A549 treated with DMSO at 1 μM for 4 hours (cell line): ENCODE measurements around the gene MFAP1. TPM values are rescaled to one million over a fixed set of nuclear protein-coding genes. Genes with fewer than 3 reads are reported as not detected.

Experiments used
- total RNA-seq: library from RNA; stranded (reverse); fragments of 200-300 nt; extraction: Qiagen RNA extraction; gene quantifications from 5 replicates; pipeline ENCODE4 v1.2.3, GENCODE V29; 2022; ENCODE audit warnings: low read depth

MFAP1 gene, protein sequence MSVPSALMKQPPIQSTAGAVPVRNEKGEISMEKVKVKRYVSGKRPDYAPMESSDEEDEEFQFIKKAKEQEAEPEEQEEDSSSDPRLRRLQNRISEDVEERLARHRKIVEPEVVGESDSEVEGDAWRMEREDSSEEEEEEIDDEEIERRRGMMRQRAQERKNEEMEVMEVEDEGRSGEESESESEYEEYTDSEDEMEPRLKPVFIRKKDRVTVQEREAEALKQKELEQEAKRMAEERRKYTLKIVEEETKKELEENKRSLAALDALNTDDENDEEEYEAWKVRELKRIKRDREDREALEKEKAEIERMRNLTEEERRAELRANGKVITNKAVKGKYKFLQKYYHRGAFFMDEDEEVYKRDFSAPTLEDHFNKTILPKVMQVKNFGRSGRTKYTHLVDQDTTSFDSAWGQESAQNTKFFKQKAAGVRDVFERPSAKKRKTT
- 25.7 to 28.2 TPM (median 27.4 TPM) in 5 replicates for total RNA-seq

DNA sequence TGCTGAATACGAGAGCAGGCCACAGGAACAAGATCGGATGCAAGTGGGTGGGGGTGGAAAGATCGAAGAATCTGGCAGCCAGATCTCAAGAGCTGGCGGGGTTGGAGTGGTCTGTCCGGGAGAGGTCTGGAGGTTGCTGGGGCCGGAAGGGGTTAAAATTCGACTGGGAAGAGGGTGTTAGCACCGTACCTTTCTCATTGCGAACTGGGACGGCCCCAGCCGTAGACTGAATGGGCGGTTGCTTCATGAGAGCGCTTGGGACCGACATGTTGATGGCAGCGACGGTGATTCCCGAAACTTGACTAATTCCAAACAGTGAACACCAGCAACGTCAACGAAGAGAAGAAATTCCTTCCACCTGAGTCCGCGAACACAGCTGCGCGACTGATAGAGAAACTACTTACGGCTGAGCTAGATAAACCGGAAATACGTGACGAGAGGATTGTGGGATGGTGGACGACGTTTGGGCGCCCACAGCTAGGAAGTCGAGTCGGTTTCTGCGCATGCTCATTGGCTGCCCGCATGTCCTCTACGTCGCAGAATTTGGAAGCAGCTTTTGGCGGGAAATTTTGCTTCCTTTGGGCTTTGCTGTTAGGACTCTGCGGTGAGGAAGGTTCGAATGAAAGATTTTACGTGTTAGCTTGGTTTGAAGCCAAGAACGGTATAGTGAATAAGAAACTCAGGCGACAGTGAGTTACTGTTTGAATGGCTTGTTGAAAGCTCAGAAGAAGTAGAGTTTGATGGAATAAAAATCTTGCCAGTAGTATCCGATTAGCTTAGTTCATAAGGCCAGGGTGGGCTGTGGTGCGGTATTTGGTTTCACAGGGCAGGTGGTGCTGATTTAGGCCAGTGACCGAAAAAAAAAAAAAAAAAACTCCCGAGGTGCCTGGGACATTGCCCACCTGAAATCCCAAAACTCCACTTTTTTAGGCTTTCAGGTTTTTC, at the start of gene MFAP1:
Gene MFAP1, minus strand, starts transcription at position 389 of the 945 bp plus-strand sequence. Its CDS starts 121 bp downstream, at position 268.

DNA sequence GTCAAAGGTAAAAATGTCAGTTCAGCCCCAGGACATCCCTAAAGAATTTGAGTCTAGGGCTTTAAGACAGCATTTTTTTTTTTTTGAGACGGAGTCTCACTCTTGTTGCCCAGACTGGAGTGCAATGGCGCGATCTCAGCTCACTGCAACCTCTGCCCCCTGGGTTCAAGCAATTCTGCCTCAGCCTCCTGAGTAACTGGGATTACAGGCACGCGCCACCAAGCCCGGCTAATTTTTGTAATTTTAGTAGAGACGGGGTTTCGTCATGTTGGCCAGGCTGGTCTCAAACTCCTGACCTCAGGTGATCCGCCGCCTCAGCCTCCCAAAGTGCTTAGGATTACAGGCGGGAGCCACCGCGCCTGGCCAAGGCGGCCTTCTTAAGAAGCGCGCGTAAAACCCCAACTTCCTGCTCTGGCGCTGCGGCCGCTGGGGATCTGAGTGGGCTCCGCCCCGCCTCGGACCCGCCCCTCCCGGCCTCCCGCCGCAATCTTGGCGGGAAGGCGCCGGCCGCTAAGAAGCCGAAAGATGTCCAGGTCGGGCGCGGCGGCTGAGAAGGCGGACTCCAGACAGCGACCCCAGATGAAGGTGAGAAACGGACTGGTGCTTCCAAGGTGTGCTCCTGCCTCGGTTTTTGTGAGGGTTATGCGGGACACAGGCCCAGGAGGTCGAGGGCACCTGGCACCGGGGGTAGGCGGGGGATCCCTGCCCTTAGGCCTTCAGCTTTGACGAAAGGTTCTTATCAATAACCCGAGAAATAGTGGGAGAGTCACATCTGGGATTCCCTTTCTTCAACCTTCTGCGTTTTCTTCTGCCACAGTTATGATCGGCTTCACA, 2.2 kb upstream of the MFAP1 start, which contains the start of gene WDR76:
Gene WDR76, plus strand, starts transcription at position 495 of the 834 bp plus-strand sequence. Its CDS starts 31 bp downstream, at position 526.

DNA sequence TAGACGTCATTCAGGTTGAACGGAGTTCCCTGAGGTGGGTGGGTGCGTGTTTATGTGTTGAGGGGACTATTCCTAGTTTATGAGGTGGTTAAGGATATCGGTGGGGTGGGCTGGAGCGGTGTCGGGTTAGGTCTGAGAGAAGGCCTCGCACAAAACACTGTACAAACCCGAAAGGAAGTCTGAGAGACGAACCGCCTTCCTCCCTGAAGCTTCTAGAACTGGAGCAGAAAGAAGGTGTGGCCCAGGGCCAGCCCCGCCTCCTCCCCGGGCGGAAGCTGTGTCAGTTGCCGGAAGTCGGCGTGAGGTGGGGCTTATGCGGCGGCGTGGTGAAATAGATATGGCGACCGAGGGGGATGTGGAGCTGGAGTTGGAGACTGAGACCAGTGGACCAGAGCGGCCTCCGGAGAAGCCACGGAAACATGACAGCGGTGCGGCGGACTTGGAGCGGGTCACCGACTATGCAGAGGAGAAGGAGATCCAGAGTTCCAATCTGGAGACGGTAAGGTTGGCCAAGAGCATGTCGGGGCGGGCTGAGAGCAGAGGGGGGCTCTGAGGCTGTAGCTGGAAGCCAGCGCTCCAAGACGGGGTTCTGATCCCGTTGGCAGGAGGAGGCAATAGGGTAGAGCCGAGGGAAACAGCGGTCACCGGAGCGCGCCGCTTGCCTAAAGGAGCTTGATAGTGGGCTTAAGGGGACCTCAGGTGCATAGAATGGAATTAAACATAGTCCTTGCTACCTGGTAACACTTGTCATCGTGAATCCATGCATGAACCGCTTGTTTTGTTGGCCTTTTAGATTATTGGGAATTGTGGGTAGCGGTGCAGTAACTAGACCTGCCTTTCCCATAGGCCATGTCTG, 24.0 kb downstream of the MFAP1 start, which contains the start of gene HYPK:
Gene HYPK, plus strand, starts transcription at position 314 of the 856 bp plus-strand sequence. Its CDS starts 24 bp downstream, at position 338.

DNA sequence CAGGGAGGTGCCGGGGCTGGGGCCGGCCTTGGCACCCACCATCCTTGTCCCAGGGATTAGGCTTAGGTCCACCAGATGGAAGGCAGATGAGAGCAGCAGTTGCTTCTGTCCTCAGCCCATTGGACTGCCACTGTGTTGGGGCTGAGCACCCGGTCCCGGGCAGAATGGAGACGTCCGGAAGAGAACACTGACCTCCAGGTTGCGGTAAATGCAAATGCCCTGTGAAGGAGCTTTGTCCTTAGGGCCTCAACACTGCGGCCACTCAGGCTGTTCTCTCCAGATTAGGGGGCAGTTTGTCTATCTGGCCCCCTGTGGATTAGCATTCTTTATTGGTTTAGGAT, 24.6 kb downstream of the MFAP1 start, which contains the start of gene SERINC4:
Gene SERINC4, minus strand, starts transcription at position 276 of the 341 bp plus-strand sequence. Its CDS starts 234 bp downstream, at position 42.

DNA sequence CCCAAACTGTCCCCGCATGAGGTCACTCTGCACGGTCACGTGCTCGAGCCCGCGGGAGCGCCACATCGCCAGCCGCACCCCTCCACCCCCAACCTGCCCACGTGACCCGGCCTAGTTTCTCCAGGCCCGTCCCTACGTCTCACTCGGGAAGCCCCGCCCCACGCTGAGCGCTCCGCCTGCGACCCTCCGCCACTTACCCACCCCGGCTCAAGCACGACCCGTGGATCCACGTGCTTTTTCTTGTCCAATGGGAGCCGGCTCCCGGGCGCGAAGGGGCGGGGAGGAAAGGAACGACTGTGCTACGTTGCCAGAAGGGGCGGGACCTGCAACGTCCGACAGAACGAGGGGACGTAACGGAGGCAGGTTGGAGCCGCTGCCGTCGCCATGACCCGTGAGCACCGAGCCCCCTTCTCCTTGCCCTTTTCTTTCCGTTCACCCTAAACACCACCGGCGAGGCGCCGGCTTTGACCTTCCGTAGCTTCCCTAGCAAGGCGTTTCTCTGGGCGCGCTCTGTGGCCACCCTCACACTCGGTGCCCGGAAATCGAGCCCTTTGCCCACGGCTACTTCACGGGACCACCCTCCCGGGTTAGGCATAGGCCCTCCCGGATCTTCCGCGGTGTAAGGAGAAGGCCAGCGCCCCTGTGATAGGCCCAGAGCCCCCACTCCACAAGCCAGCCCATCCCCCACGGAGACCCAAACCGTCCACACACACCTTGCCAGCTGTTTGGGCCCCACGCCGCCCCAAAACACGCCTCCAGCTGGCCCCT, 32.3 kb downstream of the MFAP1 start, which contains the start of gene SERF2:
Gene SERF2, plus strand, starts transcription at position 328 of the 768 bp plus-strand sequence. Its CDS starts 57 bp downstream, at position 385.

DNA sequence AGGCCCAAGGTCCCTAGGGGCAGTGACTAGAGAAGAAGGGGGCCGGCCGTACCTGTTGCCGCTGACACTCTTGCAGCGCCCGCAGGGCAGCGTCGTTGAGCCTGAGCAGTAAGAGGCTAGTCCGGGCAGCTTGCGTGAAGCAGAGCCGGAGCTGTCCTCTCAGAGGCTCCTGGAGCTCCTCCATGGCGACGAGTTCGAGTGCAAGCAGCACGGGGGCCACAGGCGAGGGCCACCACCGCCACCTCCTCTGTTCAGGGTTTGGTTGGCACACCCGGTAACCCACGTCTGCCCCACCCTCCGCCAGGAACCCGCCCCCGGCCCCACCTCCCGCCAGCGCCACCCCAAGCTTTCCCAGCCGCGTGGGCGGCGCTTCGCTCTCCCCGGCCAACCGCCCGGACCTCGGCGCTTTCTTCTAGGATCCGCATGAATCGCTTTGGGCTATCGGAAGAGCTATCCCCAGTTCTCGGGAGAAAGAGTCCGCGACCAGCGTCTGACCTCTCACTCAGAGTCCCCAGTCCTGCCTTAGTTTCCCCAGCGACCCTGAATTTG, 47.7 kb downstream of the MFAP1 start, which contains the start of gene ELL3:
Gene ELL3, minus strand, starts transcription at position 249 of the 549 bp plus-strand sequence. Its CDS starts 65 bp downstream, at position 184.

Other genes with a start within 250 kb of the MFAP1 start
- gene PPIP5K1, start 234.5 kb downstream of the MFAP1 start, total RNA-seq, result 5.3 to 8.8 TPM (median 7.2 TPM) in 5 replicates
- gene CKMT1B, start 230.7 kb downstream of the MFAP1 start, total RNA-seq, result 2.5 to 4.8 TPM (median 4.2 TPM) in 5 replicates
- 0.02 to 0.23 TPM (median 0.09 TPM) in 5 replicates for gene STRC, start 205.9 kb downstream of the MFAP1 start, total RNA-seq
- gene CATSPER2, start 175.8 kb downstream of the MFAP1 start, total RNA-seq, result 0.36 to 1.9 TPM (median 0.69 TPM) in 5 replicates
- 2.2 to 3.1 TPM (median 2.7 TPM) in 5 replicates for gene CKMT1A, start 130.8 kb downstream of the MFAP1 start, total RNA-seq
- 269 to 374 TPM (median 348 TPM) in 5 replicates for gene PDIA3, start 78.3 kb downstream of the MFAP1 start, total RNA-seq
- gene ELL3, start 47.7 kb downstream of the MFAP1 start, total RNA-seq, result 0.77 to 1.8 TPM (median 1.6 TPM) in 5 replicates
- 471 to 668 TPM (median 637 TPM) in 5 replicates for gene SERF2, start 32.4 kb downstream of the MFAP1 start, total RNA-seq
- 0.06 to 0.23 TPM (median 0.12 TPM) in 4 of 5 replicates, not detected in the other for gene SERINC4, start 24.5 kb downstream of the MFAP1 start, total RNA-seq
- gene HYPK, start 24.1 kb downstream of the MFAP1 start, total RNA-seq, result 3.5 to 12.8 TPM (median 5.2 TPM) in 5 replicates
- 12.4 to 16.3 TPM (median 14.4 TPM) in 5 replicates for gene WDR76, start 2.3 kb upstream of the MFAP1 start, total RNA-seq